ENCODE results near the gene PATE1.

The PATE1 gene

GRCh38 chr11:125790825-125791224, 44.7 kb downstream of the PATE1 start:
- FAIRE-seq (no peak), DNase-seq (ENCODE audit: low spot score) (no peak)

- no peak for DNase-seq (ENCODE audit: low spot score)
Measured at GRCh38 chr11:125797641-125798040, 51.6 kb downstream of the PATE1 start.

More at GRCh38 chr11:125797641-125798040, 51.6 kb downstream of the PATE1 start:
- FAIRE-seq: no peak
